GM21423 (cell line): Measurements from ENCODE around the gene IRS2.

ENCODE experiments used
- ATAC-seq: cut with Tn5 transposase; IDR thresholded peaks from one replicate; pipeline ENCODE4 v1.9.1; 2021; ENCODE audit warnings: mild to moderate bottlenecking, moderate library complexity; ENCODE audit not compliant: unreplicated experiment

Gene IRS2

GRCh38 chr13:109707044-109707741 lies 79.2 kb downstream of the IRS2 start:
- no peak for ATAC-seq

- ATAC-seq, result no peak
Measured at GRCh38 chr13:109706015-109706715, 80.2 kb downstream of the IRS2 start.

- no peak for ATAC-seq
Measured at GRCh38 chr13:109704771-109705635, 81.4 kb downstream of the IRS2 start.

GRCh38 chr13:109703250-109703649 lies 83.1 kb downstream of the IRS2 start:
- no peak for ATAC-seq
